K562 (cell line): ENCODE measurements around the gene SMG9. TPM values are rescaled to one million over a fixed set of nuclear protein-coding genes. Genes with fewer than 3 reads are reported as not detected.

ENCODE experiments used
- BCOR ChIP-seq: fragments of 450-650 bp; IDR thresholded peaks from 2 replicates; pipeline ENCODE4 v1.6.1; 2016
- DMBX1 ChIP-seq: fragments of 250-450 bp; sonication (Bioruptor Pico); IDR thresholded peaks from 2 replicates; pipeline ENCODE4 v1.8.0; 2022; ENCODE audit warnings: inconsistent platforms, mild to moderate bottlenecking, moderate library complexity, borderline replicate concordance
- FOXJ2 ChIP-seq: fragments of 200-800 bp; sonication (Bioruptor generic); IDR thresholded peaks from 2 replicates; pipeline ENCODE4 v1.6.1; 2016; ENCODE audit warnings: missing genetic modification characterization, missing compliant biosample characterization
- FOXK2 ChIP-seq, 2 experiments: fragments of 450-650 bp; IDR thresholded peaks in 1 of 2; conservative IDR thresholded peaks in 1 of 2; 2 replicates each; pipeline ENCODE4 v1.6.1; 2016; ENCODE audit warnings: low read depth in 2 of 2, mild to moderate bottlenecking in 1 of 2
- GABPB2 ChIP-seq: fragments of 250-450 bp; sonication (Bioruptor Pico); conservative IDR thresholded peaks from 2 replicates; pipeline ENCODE4 v1.5.1; 2021; ENCODE audit warnings: mild to moderate bottlenecking
- HMG20B ChIP-seq: fragments of 250-450 bp; sonication (Bioruptor Pico); IDR thresholded peaks from 2 replicates; pipeline ENCODE4 v1.5.0; 2021; ENCODE audit warnings: mild to moderate bottlenecking
- MAZ ChIP-seq, 2 experiments: fragments of 450-650 bp in 1 of 2; sonication (generic) in 1 of 2; formaldehyde crosslinking; IDR thresholded peaks in 1 of 2; conservative IDR thresholded peaks in 1 of 2; 2 replicates each; pipeline versions ENCODE4 v1.4.0 to v1.5.0; 2020; ENCODE audit warnings: mild to moderate bottlenecking in 1 of 2, missing genetic modification reagents in 1 of 2
- MEF2D ChIP-seq: conservative IDR thresholded peaks from 2 replicates; pipeline ENCODE4 v1.6.1; 2016; ENCODE audit warnings: low read depth, missing genetic modification characterization, missing compliant biosample characterization
- POLR2H ChIP-seq: IDR thresholded peaks from 2 replicates; pipeline ENCODE4 v1.6.1; 2016; ENCODE audit warnings: missing genetic modification characterization, low read depth, mild to moderate bottlenecking, control low read depth, missing compliant biosample characterization, moderate library complexity
- PURB ChIP-seq: sonication (generic); formaldehyde crosslinking; IDR thresholded peaks from 2 replicates; pipeline ENCODE4 v1.9.0; 2021; ENCODE audit warnings: low read depth, mild to moderate bottlenecking, missing genetic modification reagents
- RBM15 ChIP-seq: fragments of 200-400 bp; formaldehyde crosslinking; IDR thresholded peaks from 2 replicates; pipeline ENCODE4 v1.6.1; 2018; ENCODE audit warnings: mild to moderate bottlenecking, low read length, moderate library complexity; ENCODE audit not compliant: insufficient read depth
- TEAD1 ChIP-seq, 2 experiments: fragments of 450-650 bp in 1 of 2; sonication (generic) in 1 of 2; formaldehyde crosslinking; IDR thresholded peaks; 2 replicates each; pipeline versions ENCODE4 v1.4.0 to v1.8.0; 2020 to 2022; ENCODE audit warnings: mild to moderate bottlenecking in 2 of 2, missing genetic modification reagents in 1 of 2
- ZBTB1 ChIP-seq: sonication (generic); formaldehyde crosslinking; IDR thresholded peaks from 2 replicates; pipeline ENCODE4 v1.8.1; 2023; ENCODE audit warnings: missing genetic modification reagents, low read depth, mild to moderate bottlenecking, borderline replicate concordance
- ZNF354B ChIP-seq: fragments of 250-450 bp; sonication (Bioruptor Pico); IDR thresholded peaks from 2 replicates; pipeline ENCODE4 v1.4.0; 2020
- ZNF583 ChIP-seq: fragments of 250-450 bp; sonication (Bioruptor Pico); IDR thresholded peaks from 2 replicates; pipeline ENCODE4 v1.4.0; 2020
- polyA plus RNA-seq, 8 experiments: library from polyadenylated mRNA; depleted of rRNA in 4 of 8; stranded (reverse) in 5 of 8; unstranded in 3 of 8; fragments of >200 nt; fragmentation: Nextera tagmentation in 2 of 8; fragmentation: Illumina TruSeq in 1 of 8; extraction: Ambion mirVana in 2 of 8; extraction: Trizol in 1 of 8; gene quantifications; 2 replicates each; pipeline versions ENCODE4 v1.2.1 to v1.2.3, GENCODE V29; 2011 to 2014; ENCODE audit warnings: inconsistent platforms in 1 of 8, missing spikeins in 1 of 8
- total RNA-seq, 7 experiments: library from RNA; depleted of rRNA in 6 of 7; stranded (reverse); fragments of >200 nt in 6 of 7; fragmentation: Illumina TruSeq in 2 of 7; extraction: Trizol in 2 of 7; gene quantifications; 2 replicates each; pipeline versions ENCODE4 v1.2.1 to v1.2.3, GENCODE V29; 2011 to 2021; ENCODE audit warnings: low replicate concordance in 1 of 7
- TF ChIP-seq, protein P1 (sequence below): sonication (generic); formaldehyde crosslinking; IDR thresholded peaks from 2 replicates; pipeline ENCODE4 v1.8.0; 2022; ENCODE audit warnings: missing genetic modification reagents, mild to moderate bottlenecking, borderline replicate concordance
- TF ChIP-seq, protein P2 (sequence below): conservative IDR thresholded peaks from 2 replicates; pipeline ENCODE4 v1.6.1; 2011; ENCODE audit warnings: low read depth, mild to moderate bottlenecking, low read length; ENCODE audit not compliant: control insufficient read depth

SMG9 gene
- total and polyA plus RNA-seq, 9 of the 15 experiments (the other 6 are each of a cell fraction or from before 2014, with no cell fraction given): 1.7 to 79.7 (median 40.2) TPM

DNA sequence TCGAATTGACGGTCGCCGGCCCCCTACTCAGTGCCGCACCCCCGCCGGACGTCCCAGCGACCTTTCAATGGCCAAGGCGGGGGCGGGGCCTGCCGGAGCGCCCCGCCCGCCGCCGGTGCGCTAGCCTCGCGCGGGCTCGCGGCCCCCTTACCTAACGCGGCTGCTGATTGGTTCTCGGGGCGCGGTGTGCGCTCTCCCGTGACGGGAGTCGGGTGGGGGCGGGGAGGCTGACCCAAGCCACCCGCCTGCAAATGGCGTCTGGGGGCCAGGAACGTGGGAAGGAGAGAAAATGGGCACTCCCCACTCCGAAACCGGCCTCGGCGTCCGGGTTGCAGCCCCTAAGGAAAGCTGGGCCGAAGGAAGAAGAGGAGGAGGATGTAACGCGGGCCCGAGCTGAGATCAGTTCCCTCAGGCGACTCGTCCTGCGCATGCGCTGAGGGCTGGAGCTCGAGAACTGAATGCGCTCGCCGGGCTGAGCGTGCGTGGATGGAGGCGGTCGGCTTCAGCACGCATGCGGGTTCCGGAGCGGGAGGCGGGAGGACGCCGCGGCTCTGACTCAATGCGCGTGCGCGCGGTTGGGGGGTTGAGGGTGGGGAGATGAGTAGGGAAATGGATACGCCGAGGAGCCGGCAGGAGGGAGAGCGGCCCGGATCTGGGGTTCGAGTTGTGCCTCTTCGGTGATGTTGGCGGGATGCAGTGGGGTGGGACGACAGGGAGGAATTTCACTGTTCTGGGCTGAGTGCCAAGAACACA is at the start of gene SMG9 (continued):
- peak; percentile 45 to 59; a peak in 3 of 4 replicates for TF ChIP-seq FOXK2 (conservative IDR thresholded peaks at IDR 0.05 in 1 of 2, IDR thresholded peaks at IDR 0.05 in 1 of 2; ENCODE audit: low read depth in 2 of 2)
- no peak for TF ChIP-seq GABPB2 (CRISPR knock-in tag)
- no peak for TF ChIP-seq BCOR
- TF ChIP-seq HMG20B (CRISPR knock-in tag): no peak
- TF ChIP-seq RBM15: no peak
- no peak for TF ChIP-seq DMBX1
- TF ChIP-seq, protein P1, sequence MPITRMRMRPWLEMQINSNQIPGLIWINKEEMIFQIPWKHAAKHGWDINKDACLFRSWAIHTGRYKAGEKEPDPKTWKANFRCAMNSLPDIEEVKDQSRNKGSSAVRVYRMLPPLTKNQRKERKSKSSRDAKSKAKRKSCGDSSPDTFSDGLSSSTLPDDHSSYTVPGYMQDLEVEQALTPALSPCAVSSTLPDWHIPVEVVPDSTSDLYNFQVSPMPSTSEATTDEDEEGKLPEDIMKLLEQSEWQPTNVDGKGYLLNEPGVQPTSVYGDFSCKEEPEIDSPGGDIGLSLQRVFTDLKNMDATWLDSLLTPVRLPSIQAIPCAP (CRISPR knock-in tag): no peak
- no peak for TF ChIP-seq ZNF354B
- no peak for TF ChIP-seq PURB (CRISPR knock-in tag)
- TF ChIP-seq POLR2H: peak; percentile 90
- TF ChIP-seq MAZ (CRISPR knock-in tag; conservative IDR thresholded peaks at IDR 0.05 in 1 of 2, IDR thresholded peaks at IDR 0.05 in 1 of 2): peak; percentile 89 to 95
- no peak for TF ChIP-seq ZNF583 (CRISPR knock-in tag)
- peak; percentile 63; the same call in 1 of the 2 replicates for TF ChIP-seq ZBTB1 (CRISPR knock-in tag)
- TF ChIP-seq, protein P2, sequence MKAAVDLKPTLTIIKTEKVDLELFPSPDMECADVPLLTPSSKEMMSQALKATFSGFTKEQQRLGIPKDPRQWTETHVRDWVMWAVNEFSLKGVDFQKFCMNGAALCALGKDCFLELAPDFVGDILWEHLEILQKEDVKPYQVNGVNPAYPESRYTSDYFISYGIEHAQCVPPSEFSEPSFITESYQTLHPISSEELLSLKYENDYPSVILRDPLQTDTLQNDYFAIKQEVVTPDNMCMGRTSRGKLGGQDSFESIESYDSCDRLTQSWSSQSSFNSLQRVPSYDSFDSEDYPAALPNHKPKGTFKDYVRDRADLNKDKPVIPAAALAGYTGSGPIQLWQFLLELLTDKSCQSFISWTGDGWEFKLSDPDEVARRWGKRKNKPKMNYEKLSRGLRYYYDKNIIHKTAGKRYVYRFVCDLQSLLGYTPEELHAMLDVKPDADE: no peak; the same call in 1 of the 2 replicates
- no peak for TF ChIP-seq MEF2D (tag)
- TF ChIP-seq TEAD1 (CRISPR knock-in tag; IDR thresholded peaks at IDR 0.05): peak in 1 of 2 experiments; percentile 66; a peak in 1 of 4 replicates
- no peak for TF ChIP-seq FOXJ2 (tag)
